Pancreas (tissue), 10 donors: ENCODE measurements around the gene PPM1L. TPM values are rescaled to one million over a fixed set of nuclear protein-coding genes. Genes with fewer than 3 reads are reported as not detected.

ENCODE experiments used
- ATAC-seq, 4 donors: fragments of 200-7000 bp; cut with Tn5 transposase; one replicate each; pipeline versions ENCODE4 v1.8.0 to v1.9.1; 2020; ENCODE audit warnings: mild to moderate bottlenecking in 4 of 4, moderate library complexity in 4 of 4
- DNase-seq, 6 donors: peaks; one replicate each; pipeline ENCODE4 v3.0.0-alpha.2; 2020
- FAIRE-seq: peaks from 2 replicates; lab custom pipeline; 2012; peaks lifted over from hg19 to GRCh38; lab: Jason Lieb, UNC
- H3K27ac ChIP-seq, 4 donors: fragments of 200-600 bp; sonication (generic); 1 replicate in 3 of 4; 2 replicates in 1 of 4; pipeline versions ENCODE4 v1.5.0 to v1.8.0; 2020
- H3K27me3 ChIP-seq, 4 donors: fragments of 200-600 bp; one replicate each; pipeline ENCODE4 v1.8.0; 2021
- H3K36me3 ChIP-seq, 3 donors: fragments of 200-600 bp; sonication (generic) in 1 of 3; one replicate each; pipeline versions ENCODE4 v1.5.0 to v1.8.0; 2020 to 2021
- H3K4me1 ChIP-seq, 3 donors: fragments of 200-600 bp; one replicate each; pipeline ENCODE4 v1.8.0; 2021
- H3K4me3 ChIP-seq, 4 donors: fragments of 200-600 bp; sonication (generic) in 2 of 4; one replicate each; pipeline versions ENCODE4 v1.5.0 to v1.8.0; 2020 to 2021
- H3K9me3 ChIP-seq, 4 donors: fragments of 200-600 bp; one replicate each; pipeline ENCODE4 v1.8.0; 2021
- CTCF ChIP-seq, 4 donors: fragments of 200-600 bp; sonication (generic) in 3 of 4; IDR thresholded peaks; one replicate each; pipeline versions ENCODE4 v1.5.0 to v1.8.0; 2021; ENCODE audit warnings: antibody characterized with exemption in 4 of 4
- WGBS, 2 donors: extraction: QIAGEN DNeasy Blood & Tissue Kit; methylation state at CpG; one replicate each; pipeline ENCODE4 v1.1.7; 2013; 5-methylcytosine and 5-hydroxymethylcytosine counted together
- intact Hi-C, 3 donors: fragments of 100-400 bp; cut with DNase I; formaldehyde crosslinking; loops; one replicate each; pipeline versions ENCODE4 v1.11.1 to v1.14.2; 2022
- polyA plus RNA-seq, 2 donors: library from polyadenylated mRNA; stranded (reverse); fragments of 200-250 nt; gene quantifications; one replicate each; pipeline ENCODE4 v1.2.3, GENCODE V29; 2013
- total RNA-seq, 6 donors: library from RNA; stranded (reverse); fragmentation: NEBNext Ultra II Directional in 4 of 6; extraction: Animal tissue kit (Norgen Biotek cat#: 25700) in 4 of 6; gene quantifications; one replicate each; pipeline versions ENCODE4 v1.2.1 to v1.2.4, GENCODE V29; 2021 to 2023
- donor health status: healthy with polysubstance abuse.
- donor health status: DM: no; HTN: no; CAD: no; lungs with moderate emphysema.
- donor health status: DM: no; HTN: no; CAD: no.
- donor health status: control.
- donor health status: control.
- donor health status: Bipolar disorder and iron deficiency.
- donor health status: DM: yes; HTN: yes; CAD: no.
- donor health status: DM: no; HTN: no; CAD: no.
- donor health status: DM: no; HTN: no; CAD: no.
- donor health status: DM: yes; HTN: yes; CAD: no.

PPM1L gene
- total and polyA plus RNA-seq, 8 donors = 2.3 to 12.3 (median 6.4) TPM

- H3K27me3 ChIP-seq = peaks cover 0 to 5% (median 0%) of the 10 kb centered on the region in 4 donors
- FAIRE-seq (no peak), DNase-seq (no peak), ATAC-seq (no peak)
- no peak for TF ChIP-seq CTCF (IDR thresholded peaks at IDR 0.05)
- H3K9me3 ChIP-seq = no peaks in the 10 kb centered on the region
- no peak overlapping the region for H3K4me3 ChIP-seq
- H3K36me3 ChIP-seq = no peaks in the 10 kb centered on the region
- H3K4me1 ChIP-seq = no peaks in the 10 kb centered on the region
- H3K27ac ChIP-seq = no peak overlapping the region
- intact Hi-C loops = no loop called here
- whole genome bisulfite sequencing, 2 donors = 95 to 97% methylated on average over 2 of the region's 2 CpGs
Observed at GRCh38 chr3:161017971-161018370, 261.9 kb downstream of the PPM1L start.

- no peak for TF ChIP-seq CTCF (IDR thresholded peaks at IDR 0.05)
- FAIRE-seq = no peak
- intact Hi-C loops = no loop called here
Observed at GRCh38 chr3:161020256-161020655, 264.2 kb downstream of the PPM1L start.

GRCh38 chr3:161025911-161026310 is 269.9 kb downstream of the PPM1L start:
- no peaks in the 10 kb centered on the region for H3K9me3 ChIP-seq
- intact Hi-C loops = no loop called here
- ATAC-seq = no peak
- DNase-seq = no peak
- H3K27me3 ChIP-seq = peaks cover 0 to 5% (median 0%) of the 10 kb centered on the region in 4 donors
- 56 to 95% methylated on average over 1 of the region's 1 CpG for WGBS, 2 donors
- no peaks in the 10 kb centered on the region for H3K36me3 ChIP-seq
- no peak overlapping the region for H3K4me3 ChIP-seq
- no peak for TF ChIP-seq CTCF (IDR thresholded peaks at IDR 0.05)
- no peak for FAIRE-seq
- no peak overlapping the region for H3K27ac ChIP-seq
- H3K4me1 ChIP-seq = no peaks in the 10 kb centered on the region

More at GRCh38 chr3:161020256-161020655, 264.2 kb downstream of the PPM1L start:
- DNase-seq (no peak), ATAC-seq (no peak)
- no peaks in the 10 kb centered on the region for H3K9me3 ChIP-seq
- no peak overlapping the region for H3K27ac ChIP-seq
- no peak overlapping the region for H3K4me3 ChIP-seq
- H3K36me3 ChIP-seq = no peaks in the 10 kb centered on the region
- no peaks in the 10 kb centered on the region for H3K4me1 ChIP-seq
- peaks cover 0 to 5% (median 0%) of the 10 kb centered on the region in 4 donors for H3K27me3 ChIP-seq

GRCh38 chr3:161026612-161027510 is 270.8 kb downstream of the PPM1L start:
- 58 to 74% methylated on average over 6 of the region's 6 CpGs for WGBS, 2 donors
- peak in 3 of 4 donors; percentile 30 to 58 (median 39) for ATAC-seq

More at GRCh38 chr3:161026612-161027510, 270.8 kb downstream of the PPM1L start:
- no peaks in the 10 kb centered on the region for H3K4me1 ChIP-seq
- H3K9me3 ChIP-seq = no peaks in the 10 kb centered on the region
- H3K27me3 ChIP-seq = peaks cover 0 to 5% (median 0%) of the 10 kb centered on the region in 4 donors
- DNase-seq = no peak
- H3K4me3 ChIP-seq = no peak overlapping the region
- intact Hi-C loops = no loop called here
- no peak for TF ChIP-seq CTCF (IDR thresholded peaks at IDR 0.05)
- no peaks in the 10 kb centered on the region for H3K36me3 ChIP-seq
- no peak for FAIRE-seq
- H3K27ac ChIP-seq = no peak overlapping the region
